ENCODE data around the gene FGF14. TPM values are rescaled to one million over a fixed set of nuclear protein-coding genes. Genes with fewer than 3 reads are reported as not detected.

The FGF14 gene
- total and polyA plus RNA-seq, 9 donors, result 0.06 to 4.8 (median 0.60) TPM; not detected in 2

DNA sequence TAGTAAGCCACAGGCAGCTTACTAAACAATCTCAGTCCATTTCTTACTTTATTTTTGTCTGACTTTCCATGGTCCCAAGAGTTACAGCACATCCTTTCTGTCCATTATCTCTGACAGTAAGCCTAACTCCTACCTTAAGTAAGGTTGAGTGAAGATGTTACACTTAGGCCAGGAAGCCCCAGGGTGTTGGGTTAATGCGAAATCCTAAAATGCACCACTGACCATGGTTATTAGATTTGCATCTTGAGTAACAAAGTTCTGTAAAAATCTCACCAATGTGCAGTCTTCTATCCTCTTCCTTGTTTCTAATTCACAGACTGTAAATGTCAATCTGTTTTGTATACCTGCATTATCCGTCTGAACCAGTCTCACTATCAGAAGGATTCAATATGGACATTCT lies 462.5 kb downstream of the FGF14 start:
- TF ChIP-seq EP300 (IDR thresholded peaks at IDR 0.05) (no peak), POLR2A (IDR thresholded peaks at IDR 0.05) (no peak)
- TF ChIP-seq, protein P1, sequence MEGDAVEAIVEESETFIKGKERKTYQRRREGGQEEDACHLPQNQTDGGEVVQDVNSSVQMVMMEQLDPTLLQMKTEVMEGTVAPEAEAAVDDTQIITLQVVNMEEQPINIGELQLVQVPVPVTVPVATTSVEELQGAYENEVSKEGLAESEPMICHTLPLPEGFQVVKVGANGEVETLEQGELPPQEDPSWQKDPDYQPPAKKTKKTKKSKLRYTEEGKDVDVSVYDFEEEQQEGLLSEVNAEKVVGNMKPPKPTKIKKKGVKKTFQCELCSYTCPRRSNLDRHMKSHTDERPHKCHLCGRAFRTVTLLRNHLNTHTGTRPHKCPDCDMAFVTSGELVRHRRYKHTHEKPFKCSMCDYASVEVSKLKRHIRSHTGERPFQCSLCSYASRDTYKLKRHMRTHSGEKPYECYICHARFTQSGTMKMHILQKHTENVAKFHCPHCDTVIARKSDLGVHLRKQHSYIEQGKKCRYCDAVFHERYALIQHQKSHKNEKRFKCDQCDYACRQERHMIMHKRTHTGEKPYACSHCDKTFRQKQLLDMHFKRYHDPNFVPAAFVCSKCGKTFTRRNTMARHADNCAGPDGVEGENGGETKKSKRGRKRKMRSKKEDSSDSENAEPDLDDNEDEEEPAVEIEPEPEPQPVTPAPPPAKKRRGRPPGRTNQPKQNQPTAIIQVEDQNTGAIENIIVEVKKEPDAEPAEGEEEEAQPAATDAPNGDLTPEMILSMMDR (IDR thresholded peaks at IDR 0.05), result no peak
- H3K27me3 ChIP-seq, result no peaks in the 10 kb centered on the region
- no peak overlapping the region for H3K27ac ChIP-seq
- intact Hi-C loops (cut with DNase I), result no loop called here
- DNase-seq, result no peak
- WGBS, 3 donors, result 56 to 88% (median 67%) methylated on average over 2 of the region's 2 CpGs
- H3K9me3 ChIP-seq, result no peaks in the 10 kb centered on the region
- H3K4me1 ChIP-seq (ENCODE audit: insufficient read depth), result no peaks in the 10 kb centered on the region
- H3K36me3 ChIP-seq, result no peaks in the 10 kb centered on the region
- no peak overlapping the region for H3K4me3 ChIP-seq

DNA sequence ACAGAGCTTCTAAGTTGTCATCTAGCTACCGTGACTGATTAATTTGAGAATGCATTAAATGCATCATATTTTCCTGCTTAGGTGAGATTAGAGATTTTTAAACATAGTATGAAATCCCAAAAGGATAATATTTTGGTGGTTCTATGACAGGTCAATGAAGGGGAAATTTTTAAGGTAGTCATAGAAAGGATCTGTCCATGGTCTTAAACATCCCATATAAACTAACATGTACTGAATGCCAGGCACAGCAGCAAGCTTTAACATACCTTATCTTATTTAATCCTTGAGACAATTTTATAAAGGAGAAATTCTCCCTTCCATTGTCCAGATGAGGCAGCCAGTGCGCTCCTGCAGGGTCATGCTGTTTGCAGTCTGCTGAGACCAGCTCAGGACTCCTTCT lies 466.0 kb downstream of the FGF14 start:
- H3K36me3 ChIP-seq, result no peaks in the 10 kb centered on the region
- no peaks in the 10 kb centered on the region for H3K4me1 ChIP-seq (ENCODE audit: insufficient read depth)
- no peak overlapping the region for H3K27ac ChIP-seq
- no peak for DNase-seq
- intact Hi-C loops (cut with DNase I), result no loop called here
- no peaks in the 10 kb centered on the region for H3K27me3 ChIP-seq
- H3K9me3 ChIP-seq, result no peaks in the 10 kb centered on the region
- 78 to 93% (median 82%) methylated on average over 2 of the region's 2 CpGs for WGBS, 3 donors
- H3K4me3 ChIP-seq, result no peak overlapping the region
- TF ChIP-seq EP300 (IDR thresholded peaks at IDR 0.05), result no peak
- TF ChIP-seq POLR2A (IDR thresholded peaks at IDR 0.05), result no peak
- TF ChIP-seq, protein P1 (IDR thresholded peaks at IDR 0.05), result no peak

DNA sequence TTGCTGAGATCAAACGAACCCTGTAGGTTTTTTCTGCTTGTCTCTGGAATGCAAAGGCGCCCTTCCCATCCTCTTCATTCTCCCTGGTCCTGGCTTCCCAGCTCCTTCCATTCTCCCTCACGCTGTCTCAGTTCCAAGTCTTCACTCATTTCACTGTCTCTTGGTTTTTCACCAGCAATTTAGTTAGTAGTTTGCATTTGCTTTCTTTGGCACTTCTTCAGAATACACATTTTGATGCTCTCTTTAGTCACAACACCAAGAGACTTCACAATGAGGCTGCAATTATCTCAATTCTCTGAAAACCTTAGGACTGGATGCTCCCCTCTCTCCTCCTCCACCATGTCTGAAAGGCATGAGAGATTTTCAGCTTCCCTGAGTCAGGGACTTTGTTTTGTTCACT lies 470.7 kb downstream of the FGF14 start:
- 43 to 49% (median 48%) methylated on average over 3 of the region's 3 CpGs for WGBS, 3 donors
- Histone ChIP-seq H3K9me3 (no peaks in the 10 kb centered on the region), H3K4me3 (no peak overlapping the region), H3K36me3 (no peaks in the 10 kb centered on the region), H3K27me3 (no peaks in the 10 kb centered on the region), H3K27ac (no peak overlapping the region), H3K4me1 (ENCODE audit: insufficient read depth) (no peaks in the 10 kb centered on the region)
- intact Hi-C loops (cut with DNase I), result no loop called here
- no peak for TF ChIP-seq EP300 (IDR thresholded peaks at IDR 0.05)
- TF ChIP-seq POLR2A (IDR thresholded peaks at IDR 0.05), result no peak
- TF ChIP-seq, protein P1 (IDR thresholded peaks at IDR 0.05), result no peak
- no peak for DNase-seq

DNA sequence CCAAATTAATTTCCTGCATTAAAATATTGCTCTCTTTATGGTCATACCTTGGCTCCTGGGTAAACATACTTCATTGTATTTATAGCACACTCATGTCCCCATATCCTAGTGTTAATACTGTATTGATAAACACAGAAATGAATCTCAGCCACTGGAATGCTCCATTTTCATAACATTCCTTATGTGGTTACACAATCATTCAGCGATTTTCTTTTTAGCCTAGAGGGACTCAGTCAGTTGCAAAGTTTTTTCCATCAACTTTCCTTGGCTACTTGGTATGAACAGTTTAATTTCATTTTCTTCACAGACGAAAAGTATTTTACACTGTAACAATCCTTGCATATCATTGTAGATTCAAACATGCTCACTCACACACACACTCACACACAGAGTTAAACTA lies 471.5 kb downstream of the FGF14 start:
- Histone ChIP-seq H3K36me3 (no peaks in the 10 kb centered on the region), H3K9me3 (no peaks in the 10 kb centered on the region), H3K4me1 (ENCODE audit: insufficient read depth) (no peaks in the 10 kb centered on the region), H3K4me3 (no peak overlapping the region), H3K27ac (no peak overlapping the region), H3K27me3 (no peaks in the 10 kb centered on the region)
- no peak for DNase-seq
- WGBS, 3 donors, result 52 to 62% (median 62%) methylated on average over 2 of the region's 2 CpGs
- TF ChIP-seq, protein P1 (IDR thresholded peaks at IDR 0.05), result no peak
- TF ChIP-seq POLR2A (IDR thresholded peaks at IDR 0.05) (no peak), EP300 (IDR thresholded peaks at IDR 0.05) (no peak)
- intact Hi-C loops (cut with DNase I), result no loop called here

DNA sequence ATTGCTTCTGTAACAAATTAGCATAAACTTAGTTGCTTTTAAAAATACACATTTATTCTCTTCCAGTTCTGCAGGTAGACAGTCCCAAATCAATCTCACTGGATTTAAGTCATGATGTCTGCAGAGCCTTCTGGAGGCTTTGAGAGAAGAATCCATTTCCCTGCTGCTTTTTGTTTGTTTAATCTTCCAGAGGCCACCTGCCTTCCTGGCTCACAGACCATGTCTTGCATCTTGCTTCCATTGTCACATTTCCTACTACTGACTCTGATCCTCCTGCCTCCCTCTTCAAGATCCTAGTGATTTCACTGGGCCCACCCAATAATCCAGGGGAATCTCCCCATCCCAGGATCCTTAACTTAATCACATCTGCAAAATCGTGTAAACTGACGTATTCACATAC lies 476.1 kb downstream of the FGF14 start:
- WGBS, 3 donors, result 47 to 61% (median 56%) methylated on average over 2 of the region's 2 CpGs
- H3K27me3 ChIP-seq, result no peaks in the 10 kb centered on the region

More for the DNA sequence above, 476.1 kb downstream of the FGF14 start:
- no peak for DNase-seq
- intact Hi-C loops (cut with DNase I), result no loop called here
- Histone ChIP-seq H3K4me3 (no peak overlapping the region), H3K9me3 (no peaks in the 10 kb centered on the region), H3K27ac (no peak overlapping the region), H3K4me1 (ENCODE audit: insufficient read depth) (no peaks in the 10 kb centered on the region), H3K36me3 (no peaks in the 10 kb centered on the region)
- TF ChIP-seq, protein P1 (IDR thresholded peaks at IDR 0.05), result no peak
- no peak for TF ChIP-seq EP300 (IDR thresholded peaks at IDR 0.05)
- no peak for TF ChIP-seq POLR2A (IDR thresholded peaks at IDR 0.05)
